Loucy (cell line): Measurements from ENCODE around the gene CPHXL.

Experiments
- H2AFZ ChIP-seq: fragments of 200-600 bp; sonication (generic); 2 replicates; pipeline ENCODE4 v1.6.0; 2016; ENCODE audit warnings: antibody characterized with exemption, mild to moderate bottlenecking, low read length, moderate library complexity
- H3F3A ChIP-seq: fragments of 200-600 bp; 2 replicates; pipeline ENCODE4 v1.6.0; 2016; ENCODE audit warnings: antibody characterized with exemption, low read depth, mild to moderate bottlenecking
- H3K27me3 ChIP-seq: fragments of 200-600 bp; sonication (generic); 2 replicates; pipeline ENCODE4 v1.6.1; 2014; ENCODE audit warnings: low read length, mild to moderate bottlenecking; ENCODE audit not compliant: insufficient read depth, poor library complexity, severe bottlenecking
- H3K36me3 ChIP-seq: fragments of 200-600 bp; sonication (generic); 2 replicates; pipeline ENCODE4 v1.6.1; 2016; ENCODE audit warnings: low read length; ENCODE audit not compliant: insufficient read depth
- H3K4me1 ChIP-seq: fragments of 200-600 bp; sonication (generic); 2 replicates; pipeline ENCODE4 v1.5.1; 2014; ENCODE audit warnings: low read length, mild to moderate bottlenecking; ENCODE audit not compliant: insufficient read depth, poor library complexity, severe bottlenecking
- H3K4me2 ChIP-seq: fragments of 200-600 bp; sonication (generic); 2 replicates; pipeline ENCODE4 v1.6.0; 2014; ENCODE audit warnings: antibody characterized with exemption, low read length, low read depth, mild to moderate bottlenecking; ENCODE audit not compliant: poor library complexity, severe bottlenecking
- H3K4me3 ChIP-seq: fragments of 200-600 bp; sonication (generic); 2 replicates; pipeline ENCODE4 v1.5.1; 2014; ENCODE audit warnings: low read length, mild to moderate bottlenecking, mixed read lengths; ENCODE audit not compliant: poor library complexity, severe bottlenecking
- H3K79me2 ChIP-seq: fragments of 200-600 bp; sonication (generic); 2 replicates; pipeline ENCODE4 v1.6.1; 2014; ENCODE audit warnings: low read length; ENCODE audit not compliant: insufficient read depth
- H3K9ac ChIP-seq: fragments of 200-600 bp; sonication (generic); 2 replicates; pipeline ENCODE4 v1.6.0; 2014; ENCODE audit warnings: mild to moderate bottlenecking, low read depth, low read length, moderate library complexity; ENCODE audit not compliant: poor library complexity, severe bottlenecking
- H3K9me2 ChIP-seq: fragments of 200-600 bp; sonication (generic); replicated peaks from 2 replicates; pipeline ENCODE4 v1.6.1; 2016; ENCODE audit warnings: low read depth, low read length, mixed read lengths
- H3K9me3 ChIP-seq: fragments of 200-600 bp; sonication (generic); 2 replicates; pipeline ENCODE4 v1.6.1; 2014; ENCODE audit warnings: mild to moderate bottlenecking, antibody characterized with exemption, low read length, low read depth; ENCODE audit not compliant: insufficient read depth
- H4K20me1 ChIP-seq: fragments of 200-600 bp; sonication (generic); 2 replicates; pipeline ENCODE4 v1.6.0; 2014; ENCODE audit warnings: antibody characterized with exemption, low read length, mild to moderate bottlenecking; ENCODE audit not compliant: insufficient read depth, poor library complexity, severe bottlenecking
- EZH2phosphoT487 ChIP-seq: fragments of 200-600 bp; IDR thresholded peaks from 2 replicates; pipeline ENCODE4 v1.6.1; 2018; ENCODE audit warnings: antibody characterized with exemption, mild to moderate bottlenecking, moderate library complexity, borderline replicate concordance
- TF ChIP-seq, protein P1 (sequence below): fragments of 200-600 bp; sonication (generic); conservative IDR thresholded peaks from 2 replicates; pipeline ENCODE4 v1.5.1; 2014; ENCODE audit warnings: mild to moderate bottlenecking, antibody characterized with exemption, low read length

Gene CPHXL

GRCh38 chr16:75718452-75718851 lies 7.8 kb downstream of the CPHXL start:
- Histone ChIP-seq H3K27me3 (no peaks in the 10 kb centered on the region), H3K79me2 (no peaks in the 10 kb centered on the region), H3K9me2 (no peaks in the 10 kb centered on the region), H3K36me3 (no peaks in the 10 kb centered on the region), H3K4me1 (no peaks in the 10 kb centered on the region), H3K4me3 (no peak overlapping the region), H4K20me1 (no peaks in the 10 kb centered on the region), H3K4me2 (no peak overlapping the region), H3K9ac (no peak overlapping the region), H3K9me3 (no peaks in the 10 kb centered on the region), H3F3A (no peaks in the 10 kb centered on the region), H2AFZ (no peak overlapping the region)
- no peak for TF ChIP-seq EZH2phosphoT487
- TF ChIP-seq, protein P1, sequence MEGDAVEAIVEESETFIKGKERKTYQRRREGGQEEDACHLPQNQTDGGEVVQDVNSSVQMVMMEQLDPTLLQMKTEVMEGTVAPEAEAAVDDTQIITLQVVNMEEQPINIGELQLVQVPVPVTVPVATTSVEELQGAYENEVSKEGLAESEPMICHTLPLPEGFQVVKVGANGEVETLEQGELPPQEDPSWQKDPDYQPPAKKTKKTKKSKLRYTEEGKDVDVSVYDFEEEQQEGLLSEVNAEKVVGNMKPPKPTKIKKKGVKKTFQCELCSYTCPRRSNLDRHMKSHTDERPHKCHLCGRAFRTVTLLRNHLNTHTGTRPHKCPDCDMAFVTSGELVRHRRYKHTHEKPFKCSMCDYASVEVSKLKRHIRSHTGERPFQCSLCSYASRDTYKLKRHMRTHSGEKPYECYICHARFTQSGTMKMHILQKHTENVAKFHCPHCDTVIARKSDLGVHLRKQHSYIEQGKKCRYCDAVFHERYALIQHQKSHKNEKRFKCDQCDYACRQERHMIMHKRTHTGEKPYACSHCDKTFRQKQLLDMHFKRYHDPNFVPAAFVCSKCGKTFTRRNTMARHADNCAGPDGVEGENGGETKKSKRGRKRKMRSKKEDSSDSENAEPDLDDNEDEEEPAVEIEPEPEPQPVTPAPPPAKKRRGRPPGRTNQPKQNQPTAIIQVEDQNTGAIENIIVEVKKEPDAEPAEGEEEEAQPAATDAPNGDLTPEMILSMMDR: no peak

GRCh38 chr16:75714661-75715060 lies 11.6 kb downstream of the CPHXL start:
- H2AFZ ChIP-seq: no peak overlapping the region
- no peak overlapping the region for H3K4me3 ChIP-seq
- H3K79me2 ChIP-seq: no peaks in the 10 kb centered on the region
- H3K36me3 ChIP-seq: no peaks in the 10 kb centered on the region
- H3K27me3 ChIP-seq: no peaks in the 10 kb centered on the region
- no peak overlapping the region for H3K9ac ChIP-seq
- no peaks in the 10 kb centered on the region for H3K4me1 ChIP-seq
- no peaks in the 10 kb centered on the region for H3K9me2 ChIP-seq
- H3K9me3 ChIP-seq: peaks cover 5% of the 10 kb centered on the region; the same call in 1 of the 2 replicates
- no peaks in the 10 kb centered on the region for H3F3A ChIP-seq
- no peaks in the 10 kb centered on the region for H4K20me1 ChIP-seq
- TF ChIP-seq EZH2phosphoT487: no peak
- TF ChIP-seq, protein P1: no peak
- H3K4me2 ChIP-seq: no peak overlapping the region

GRCh38 chr16:75710344-75710743 lies 15.9 kb downstream of the CPHXL start:
- Histone ChIP-seq H3K9me3 (peaks cover 5% of the 10 kb centered on the region; the same call in 1 of the 2 replicates), H3K9me2 (no peaks in the 10 kb centered on the region), H3F3A (no peaks in the 10 kb centered on the region), H3K27me3 (no peaks in the 10 kb centered on the region), H3K4me2 (no peak overlapping the region), H3K9ac (no peak overlapping the region), H3K79me2 (no peaks in the 10 kb centered on the region), H3K36me3 (no peaks in the 10 kb centered on the region), H3K4me1 (no peaks in the 10 kb centered on the region), H3K4me3 (no peak overlapping the region), H2AFZ (no peak overlapping the region), H4K20me1 (no peaks in the 10 kb centered on the region)
- TF ChIP-seq, protein P1: no peak
- no peak for TF ChIP-seq EZH2phosphoT487
